K562 (cell line): ENCODE data around the gene TBX10. TPM values are rescaled to one million over a fixed set of nuclear protein-coding genes. Genes with fewer than 3 reads are reported as not detected.
A peak's percentile ranks its signal among the peaks of the same experiment; 100 is the strongest.

Source experiments
- AFF4 ChIP-seq: sonication (generic); formaldehyde crosslinking; IDR thresholded peaks from 2 replicates; pipeline ENCODE4 v1.8.0; 2023; ENCODE audit warnings: mild to moderate bottlenecking, missing genetic modification reagents
- DDX20 ChIP-seq: fragments of 450-650 bp; IDR thresholded peaks from 2 replicates; pipeline ENCODE4 v1.6.1; 2016; ENCODE audit warnings: missing genetic modification characterization, low read depth, mild to moderate bottlenecking, missing compliant biosample characterization, moderate library complexity
- E2F5 ChIP-seq: sonication (generic); formaldehyde crosslinking; IDR thresholded peaks from 2 replicates; pipeline ENCODE4 v1.8.0; 2022; ENCODE audit warnings: mild to moderate bottlenecking, missing genetic modification reagents
- JUNB ChIP-seq: fragments of 450-650 bp; formaldehyde crosslinking; conservative IDR thresholded peaks from 2 replicates; pipeline ENCODE4 v1.4.0; 2020; ENCODE audit warnings: mild to moderate bottlenecking
- KLF16 ChIP-seq: IDR thresholded peaks from 2 replicates; pipeline ENCODE4 v1.6.1; 2016; ENCODE audit warnings: antibody characterized with exemption
- MAZ ChIP-seq, 2 experiments: fragments of 450-650 bp in 1 of 2; sonication (generic) in 1 of 2; formaldehyde crosslinking; IDR thresholded peaks in 1 of 2; conservative IDR thresholded peaks in 1 of 2; 2 replicates each; pipeline versions ENCODE4 v1.4.0 to v1.5.0; 2020; ENCODE audit warnings: mild to moderate bottlenecking in 1 of 2, missing genetic modification reagents in 1 of 2
- MITF ChIP-seq: IDR thresholded peaks from 2 replicates; pipeline ENCODE4 v1.6.1; 2014; ENCODE audit warnings: antibody characterized with exemption
- NFIC ChIP-seq: fragments of 450-650 bp; IDR thresholded peaks from 2 replicates; pipeline ENCODE4 v1.6.1; 2017; ENCODE audit warnings: mild to moderate bottlenecking, inconsistent platforms
- NR2C2 ChIP-seq, 2 experiments: fragments of 200-800 bp in 1 of 2; sonication (Bioruptor generic) in 1 of 2; sonication (generic) in 1 of 2; formaldehyde crosslinking in 1 of 2; IDR thresholded peaks; 2 replicates each; pipeline versions ENCODE4 v1.6.1 to v1.8.0; 2016 to 2022; ENCODE audit warnings: mild to moderate bottlenecking in 1 of 2, missing compliant biosample characterization in 1 of 2, missing genetic modification characterization in 1 of 2, missing genetic modification reagents in 1 of 2
- OTX1 ChIP-seq: fragments of 450-650 bp; formaldehyde crosslinking; IDR thresholded peaks from 2 replicates; pipeline ENCODE4 v1.4.0; 2022; ENCODE audit warnings: mild to moderate bottlenecking
- PHF21A ChIP-seq: fragments of 450-650 bp; IDR thresholded peaks from 2 replicates; pipeline ENCODE4 v1.6.1; 2017; ENCODE audit warnings: low read depth, borderline replicate concordance
- PHF8 ChIP-seq: fragments of 200-600 bp; sonication (generic); IDR thresholded peaks from 2 replicates; pipeline ENCODE4 v1.6.1; 2012; ENCODE audit warnings: mixed run types, mild to moderate bottlenecking, inconsistent platforms, low read length, moderate library complexity, borderline replicate concordance
- PREB ChIP-seq: sonication (generic); formaldehyde crosslinking; IDR thresholded peaks from 2 replicates; pipeline ENCODE4 v1.8.1; 2023; ENCODE audit warnings: mild to moderate bottlenecking, missing genetic modification reagents
- SIX5 ChIP-seq, 2 experiments: IDR thresholded peaks; 2 replicates each; pipeline ENCODE4 v1.6.1; 2011; ENCODE audit warnings: low read length in 2 of 2, borderline replicate concordance in 1 of 2, low read depth in 1 of 2, mild to moderate bottlenecking in 1 of 2, moderate library complexity in 1 of 2; ENCODE audit not compliant: insufficient read depth in 1 of 2
- TEAD1 ChIP-seq, 2 experiments: fragments of 450-650 bp in 1 of 2; sonication (generic) in 1 of 2; formaldehyde crosslinking; IDR thresholded peaks; 2 replicates each; pipeline versions ENCODE4 v1.4.0 to v1.8.0; 2020 to 2022; ENCODE audit warnings: mild to moderate bottlenecking in 2 of 2, missing genetic modification reagents in 1 of 2
- ZNF212 ChIP-seq: fragments of 450-650 bp; formaldehyde crosslinking; IDR thresholded peaks from 2 replicates; pipeline ENCODE4 v1.4.0; 2020; ENCODE audit warnings: mild to moderate bottlenecking
- ZNF311 ChIP-seq: fragments of 250-450 bp; sonication (Bioruptor Pico); IDR thresholded peaks from 2 replicates; pipeline ENCODE4 v1.4.0; 2020; ENCODE audit warnings: mild to moderate bottlenecking, moderate library complexity
- ZNF354B ChIP-seq: fragments of 250-450 bp; sonication (Bioruptor Pico); IDR thresholded peaks from 2 replicates; pipeline ENCODE4 v1.4.0; 2020
- polyA plus RNA-seq, 8 experiments: library from polyadenylated mRNA; depleted of rRNA in 4 of 8; stranded (reverse) in 5 of 8; unstranded in 3 of 8; fragments of >200 nt; fragmentation: Nextera tagmentation in 2 of 8; fragmentation: Illumina TruSeq in 1 of 8; extraction: Ambion mirVana in 2 of 8; extraction: Trizol in 1 of 8; gene quantifications; 2 replicates each; pipeline versions ENCODE4 v1.2.1 to v1.2.3, GENCODE V29; 2011 to 2014; ENCODE audit warnings: inconsistent platforms in 1 of 8, missing spikeins in 1 of 8
- total RNA-seq, 7 experiments: library from RNA; depleted of rRNA in 6 of 7; stranded (reverse); fragments of >200 nt in 6 of 7; fragmentation: Illumina TruSeq in 2 of 7; extraction: Trizol in 2 of 7; gene quantifications; 2 replicates each; pipeline versions ENCODE4 v1.2.1 to v1.2.3, GENCODE V29; 2011 to 2021; ENCODE audit warnings: low replicate concordance in 1 of 7

Gene TBX10
- total and polyA plus RNA-seq, 9 of the 15 experiments (the other 6 are each of a cell fraction or from before 2014, with no cell fraction given) = not detected

GRCh38 chr11:67613960-67614715 is 25.4 kb downstream of the TBX10 start (continued):
- TF ChIP-seq E2F5 = no peak
- TF ChIP-seq AFF4 (CRISPR knock-in tag) = no peak
- no peak for TF ChIP-seq PREB
- no peak for TF ChIP-seq ZNF212 (CRISPR knock-in tag)
- no peak for TF ChIP-seq NFIC
- no peak for TF ChIP-seq NR2C2 (CRISPR knock-in tag; IDR thresholded peaks at IDR 0.05)
- TF ChIP-seq NR2C2 (tag; IDR thresholded peaks at IDR 0.05) = no peak
- TF ChIP-seq PHF8 = no peak; the same call in 1 of the 2 replicates
- no peak for TF ChIP-seq JUNB (CRISPR knock-in tag)
- no peak for TF ChIP-seq PHF21A
- peak in 1 of 2 experiments; percentile 42; a peak in 1 of 4 replicates for TF ChIP-seq MAZ (CRISPR knock-in tag; conservative IDR thresholded peaks at IDR 0.05 in 1 of 2, IDR thresholded peaks at IDR 0.05 in 1 of 2)
- TF ChIP-seq ZNF354B (CRISPR knock-in tag) = no peak
- peak; percentile 79 to 86; a peak in 2 of 4 replicates for TF ChIP-seq TEAD1 (CRISPR knock-in tag; IDR thresholded peaks at IDR 0.05)
- TF ChIP-seq SIX5 (IDR thresholded peaks at IDR 0.05; ENCODE audit: borderline replicate concordance in 1 of 2, insufficient read depth in 1 of 2, low read depth in 1 of 2, low read length in 2 of 2) = no peak
- TF ChIP-seq MITF = no peak
- no peak for TF ChIP-seq ZNF311 (CRISPR knock-in tag)
- TF ChIP-seq DDX20 (tag) = no peak
- 0 out of 2 replicates have a peak, but pooled peaks have one; percentile 15 for TF ChIP-seq OTX1 (CRISPR knock-in tag)
- TF ChIP-seq KLF16 = peak; percentile 29; the same call in 1 of the 2 replicates
